ENCODE data around the gene HMGN4.
A peak's percentile ranks its signal among the peaks of the same experiment; 100 is the strongest.

The HMGN4 gene

GRCh38 chr6:26530203-26530602 lies 8.0 kb upstream of the HMGN4 start:
- ChIA-PET POLR2A (no interaction called here), CTCF (no interaction called here)
- TF ChIP-seq CTCF (IDR thresholded peaks at IDR 0.05; ENCODE audit: control extremely low read depth, extremely low read depth, low read depth, missing control alignments) = no peak

GRCh38 chr6:26531897-26532296 lies 6.3 kb upstream of the HMGN4 start:
- no peak for TF ChIP-seq CTCF (IDR thresholded peaks at IDR 0.05; ENCODE audit: control extremely low read depth, extremely low read depth, low read depth, missing control alignments)
- ChIA-PET POLR2A (interaction anchor here (0.7 kb wide), 1 partner anchor 30 kb away, joined by 5 read pairs; no protein-coding TSS in a partner anchor), CTCF (interaction anchor here (1.2 to 1.7 kb wide), 2 partner anchors 11 to 203 kb away, joined by 4 read pairs; no protein-coding TSS in a partner anchor)
- no peak for DNase-seq (ENCODE audit: extremely low spot score)

More at GRCh38 chr6:26530203-26530602, 8.0 kb upstream of the HMGN4 start:
- no peak for DNase-seq (ENCODE audit: extremely low spot score)

- POLR2A ChIA-PET = interaction anchor here (0.5 to 0.6 kb wide), 3 partner anchors 113 to 430 kb away, joined by 3 to 6 read pairs (median 3); no protein-coding TSS in a partner anchor
- DNase-seq (ENCODE audit: extremely low spot score) = peak; percentile 69
- CTCF ChIA-PET = interaction anchor here (1.1 to 1.7 kb wide), 10 partner anchors 9 to 191 kb away, joined by 3 to 9 read pairs (median 6); no protein-coding TSS in a partner anchor
- TF ChIP-seq CTCF (IDR thresholded peaks at IDR 0.05; ENCODE audit: control extremely low read depth, extremely low read depth, low read depth, missing control alignments) = no peak
Measured at GRCh38 chr6:26532699-26533531, 5.3 kb upstream of the HMGN4 start.

GRCh38 chr6:26533532-26533931 lies 4.6 kb upstream of the HMGN4 start:
- TF ChIP-seq CTCF (IDR thresholded peaks at IDR 0.05; ENCODE audit: control extremely low read depth, extremely low read depth, low read depth, missing control alignments) = no peak
- no peak for DNase-seq (ENCODE audit: extremely low spot score)
- CTCF ChIA-PET = interaction anchor here (1.1 to 1.7 kb wide), 10 partner anchors 9 to 192 kb away, joined by 3 to 9 read pairs (median 6); no protein-coding TSS in a partner anchor
- POLR2A ChIA-PET = interaction anchor here (0.5 to 0.6 kb wide), 2 partner anchors 375 to 430 kb away, joined by 3 to 6 read pairs; no protein-coding TSS in a partner anchor

GRCh38 chr6:26534681-26535465 lies 3.3 kb upstream of the HMGN4 start:
- DNase-seq (ENCODE audit: extremely low spot score) = no peak
- ChIA-PET CTCF (interaction anchor here (1.4 kb wide), 1 partner anchor 194 kb away, joined by 4 read pairs; no protein-coding TSS in a partner anchor), POLR2A (no interaction called here)
- TF ChIP-seq CTCF (IDR thresholded peaks at IDR 0.05; ENCODE audit: control extremely low read depth, extremely low read depth, low read depth, missing control alignments) = no peak

GRCh38 chr6:26536571-26537159 lies 1.5 kb upstream of the HMGN4 start:
- no peak for TF ChIP-seq CTCF (IDR thresholded peaks at IDR 0.05; ENCODE audit: control extremely low read depth, extremely low read depth, low read depth, missing control alignments)
- ChIA-PET POLR2A (interaction anchor here (0.6 to 1.7 kb wide), 8 partner anchors 14 to 1356 kb away, joined by 3 to 7 read pairs (median 3); a partner anchor contains a TSS), CTCF (interaction anchor here (1.0 to 1.6 kb wide), 5 partner anchors 33 to 510 kb away, joined by 3 to 4 read pairs (median 3); no protein-coding TSS in a partner anchor)
- DNase-seq (ENCODE audit: extremely low spot score) = peak; percentile 50
